ENCODE measurements around the gene FAM50A.

FAM50A gene

GRCh38 chrX:154401045-154401799 is 42.7 kb upstream of the FAM50A start:
- H3K4me3 ChIP-seq (ENCODE audit: low read depth, low read length), result no peak overlapping the region
- TF ChIP-seq CTCF (IDR thresholded peaks at IDR 0.05; ENCODE audit: control insufficient read depth, extremely low read depth, insufficient read depth), result no peak
- no peak for DNase-seq (ENCODE audit: low read depth)

DNA sequence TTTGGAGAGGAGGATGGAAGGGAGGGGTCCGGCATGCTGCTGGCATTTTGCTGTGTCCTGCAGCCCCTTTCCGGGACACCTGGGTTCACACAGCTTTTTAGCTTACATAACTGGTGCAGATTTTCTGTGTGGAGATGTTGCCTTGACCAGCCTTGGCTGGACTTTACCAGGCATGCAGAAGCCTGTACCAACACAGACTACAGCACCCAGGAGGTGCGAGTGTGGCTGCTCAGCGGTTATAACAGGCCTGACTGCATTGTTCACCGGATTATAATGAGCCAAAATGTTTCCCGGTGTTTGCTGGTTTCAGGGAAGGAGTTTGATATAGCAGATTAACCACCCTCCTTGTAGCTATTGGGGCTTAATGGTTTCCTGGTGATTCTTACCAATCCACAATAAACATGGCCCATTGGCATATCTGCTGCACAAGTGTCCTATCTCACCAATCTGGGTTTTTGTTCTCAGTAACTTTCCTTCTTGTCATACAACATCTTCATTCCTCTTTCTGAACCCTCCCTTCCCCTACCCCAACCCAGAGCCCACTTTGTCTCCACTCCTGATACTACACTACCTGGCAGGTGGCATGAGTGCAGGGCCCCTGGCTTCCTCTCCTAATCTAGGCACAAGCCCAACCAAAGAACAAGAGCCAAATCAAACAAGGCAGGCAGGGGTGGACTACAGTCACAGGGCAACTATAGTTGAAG is 41.9 kb upstream of the FAM50A start:
- DNase-seq (ENCODE audit: low read depth), result no peak
- TF ChIP-seq CTCF (IDR thresholded peaks at IDR 0.05; ENCODE audit: control insufficient read depth, extremely low read depth, insufficient read depth), result no peak
- H3K4me3 ChIP-seq (ENCODE audit: low read depth, low read length), result no peak overlapping the region

DNA sequence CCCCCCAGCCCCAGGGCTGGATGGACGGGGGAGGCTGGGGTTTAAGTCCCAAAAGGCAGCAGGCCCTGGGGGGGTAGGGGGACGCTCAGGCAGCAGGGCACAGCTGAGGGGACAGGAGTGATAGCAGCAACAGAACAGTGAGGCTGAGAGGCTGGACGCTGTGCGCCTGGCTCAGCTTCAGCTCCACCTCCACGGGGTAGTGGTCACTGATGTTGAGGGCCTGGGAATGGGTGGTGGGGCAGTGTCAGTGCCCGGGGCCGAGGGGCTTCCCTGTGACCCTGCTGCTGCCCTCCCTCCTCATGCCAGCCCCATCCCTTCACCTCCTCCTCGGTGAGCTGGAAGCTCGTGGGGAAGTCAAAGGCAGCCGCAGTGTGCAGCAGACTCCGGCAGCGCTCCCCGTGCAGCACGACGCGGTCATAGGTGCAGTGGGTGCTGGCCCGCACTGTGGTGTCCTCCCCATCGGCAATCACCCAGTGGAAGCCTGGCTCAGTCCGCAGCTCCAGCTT is 41.3 kb upstream of the FAM50A start:
- no peak overlapping the region for H3K4me3 ChIP-seq (ENCODE audit: low read depth, low read length)
- TF ChIP-seq CTCF (IDR thresholded peaks at IDR 0.05; ENCODE audit: control insufficient read depth, extremely low read depth, insufficient read depth), result no peak
- DNase-seq (ENCODE audit: low read depth), result no peak

DNA sequence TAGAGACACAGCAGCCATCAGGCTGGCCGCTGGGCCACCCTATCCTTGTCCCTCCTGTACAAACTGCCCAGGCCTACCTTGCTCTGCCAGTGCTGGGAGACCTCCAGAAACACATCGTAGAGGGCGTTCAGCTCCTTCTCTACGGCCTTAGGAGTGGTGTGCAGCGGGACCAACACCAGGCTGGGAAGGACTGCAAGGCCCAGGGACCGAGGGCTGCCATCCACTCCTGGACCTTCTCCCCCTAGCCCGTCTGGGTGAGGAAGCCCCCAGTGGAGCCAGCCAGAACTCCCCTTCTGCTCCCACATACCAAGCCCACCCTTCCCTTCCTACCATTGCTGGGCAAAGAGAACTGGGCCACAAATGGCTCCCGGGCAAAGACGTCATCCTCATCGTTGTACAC is 40.7 kb upstream of the FAM50A start:
- no peak for TF ChIP-seq CTCF (IDR thresholded peaks at IDR 0.05; ENCODE audit: control insufficient read depth, extremely low read depth, insufficient read depth)
- no peak for DNase-seq (ENCODE audit: low read depth)
- no peak overlapping the region for H3K4me3 ChIP-seq (ENCODE audit: low read depth, low read length)

DNA sequence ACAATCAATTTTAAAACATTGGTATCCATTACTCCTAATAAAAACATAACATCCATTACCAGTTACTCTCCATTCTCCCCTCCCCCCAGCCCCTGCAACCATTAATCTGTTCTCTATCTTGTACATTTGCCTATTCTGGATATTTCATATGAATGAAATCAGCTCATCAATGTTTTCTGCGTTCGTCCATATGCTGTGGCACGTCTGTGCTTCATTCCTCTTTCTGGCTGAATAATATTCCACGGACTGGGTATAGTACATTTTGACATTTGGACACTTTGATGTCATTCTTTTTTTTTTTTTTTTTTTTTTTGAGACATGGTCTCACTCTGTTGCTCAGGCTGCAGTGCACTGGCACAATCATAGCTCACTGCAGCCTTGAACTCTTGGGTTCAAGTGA is 40.1 kb upstream of the FAM50A start:
- H3K4me3 ChIP-seq (ENCODE audit: low read depth, low read length), result no peak overlapping the region
- no peak for TF ChIP-seq CTCF (IDR thresholded peaks at IDR 0.05; ENCODE audit: control insufficient read depth, extremely low read depth, insufficient read depth)
- DNase-seq (ENCODE audit: low read depth), result no peak

DNA sequence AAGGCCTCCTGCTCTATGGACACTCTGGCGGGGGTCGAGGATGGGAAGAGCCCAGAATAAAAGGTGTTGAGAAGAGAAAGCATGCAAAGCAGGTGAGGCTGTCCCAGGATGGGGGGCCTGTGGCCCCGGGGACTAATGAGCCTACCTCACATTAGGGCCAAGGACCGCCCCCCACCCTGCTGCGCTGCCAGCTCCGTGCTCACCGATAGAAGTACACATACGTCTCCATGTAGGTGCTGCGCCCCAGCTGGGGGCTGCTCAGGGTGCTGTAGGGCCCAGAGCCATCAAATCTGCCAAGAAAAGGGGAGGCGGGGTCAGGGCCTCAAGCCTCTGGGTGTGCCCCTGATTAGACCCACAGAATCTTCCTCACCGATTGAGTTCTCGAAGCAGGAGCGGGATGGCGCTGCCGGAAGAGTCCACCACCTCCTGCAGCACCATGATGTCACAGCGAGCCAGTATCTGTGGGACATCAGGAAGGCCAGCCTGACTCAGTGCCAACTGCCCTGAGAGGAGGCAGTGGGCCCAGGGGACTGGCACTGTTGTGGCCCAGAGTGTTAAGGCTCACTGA is 39.2 kb upstream of the FAM50A start:
- no peak for TF ChIP-seq CTCF (IDR thresholded peaks at IDR 0.05; ENCODE audit: control insufficient read depth, extremely low read depth, insufficient read depth)
- no peak for DNase-seq (ENCODE audit: low read depth)
- no peak overlapping the region for H3K4me3 ChIP-seq (ENCODE audit: low read depth, low read length)
